GM12801 (cell line): Measurements from ENCODE around the gene ZBTB11.

Source experiments
- TF ChIP-seq, protein P1 (sequence below): IDR thresholded peaks from one replicate; pipeline ENCODE4 v1.5.1; 2011; ENCODE audit warnings: control low read depth; ENCODE audit not compliant: insufficient read length; ENCODE audit errors: extremely low read depth

Gene ZBTB11

DNA sequence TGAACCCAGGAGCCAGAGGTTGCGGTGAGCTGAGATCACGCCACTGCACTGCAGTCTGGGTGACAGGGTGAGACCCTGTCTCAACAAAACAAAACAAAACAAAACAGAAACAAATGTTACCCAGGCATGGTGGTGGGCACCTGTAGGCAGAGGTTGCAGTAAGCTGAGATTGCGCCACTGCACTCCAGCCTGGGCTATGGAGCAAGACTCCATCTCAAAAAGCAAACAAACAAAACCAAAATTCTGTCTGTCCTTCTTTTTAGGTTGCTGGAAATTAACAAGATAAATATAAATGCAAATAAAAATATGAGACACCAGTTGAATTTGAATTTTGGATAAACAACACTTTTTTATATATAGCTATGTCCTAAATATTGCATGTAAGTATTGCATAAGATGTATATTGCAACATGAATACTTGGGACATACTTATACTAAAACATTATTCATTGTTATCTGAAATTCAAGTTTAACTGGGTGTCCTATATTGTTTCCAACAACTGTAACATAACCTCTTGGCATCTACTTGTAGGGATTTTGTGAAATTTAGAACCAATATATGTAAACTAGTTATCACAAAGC, 42.8 kb upstream of the ZBTB11 start:
- TF ChIP-seq, protein P1, sequence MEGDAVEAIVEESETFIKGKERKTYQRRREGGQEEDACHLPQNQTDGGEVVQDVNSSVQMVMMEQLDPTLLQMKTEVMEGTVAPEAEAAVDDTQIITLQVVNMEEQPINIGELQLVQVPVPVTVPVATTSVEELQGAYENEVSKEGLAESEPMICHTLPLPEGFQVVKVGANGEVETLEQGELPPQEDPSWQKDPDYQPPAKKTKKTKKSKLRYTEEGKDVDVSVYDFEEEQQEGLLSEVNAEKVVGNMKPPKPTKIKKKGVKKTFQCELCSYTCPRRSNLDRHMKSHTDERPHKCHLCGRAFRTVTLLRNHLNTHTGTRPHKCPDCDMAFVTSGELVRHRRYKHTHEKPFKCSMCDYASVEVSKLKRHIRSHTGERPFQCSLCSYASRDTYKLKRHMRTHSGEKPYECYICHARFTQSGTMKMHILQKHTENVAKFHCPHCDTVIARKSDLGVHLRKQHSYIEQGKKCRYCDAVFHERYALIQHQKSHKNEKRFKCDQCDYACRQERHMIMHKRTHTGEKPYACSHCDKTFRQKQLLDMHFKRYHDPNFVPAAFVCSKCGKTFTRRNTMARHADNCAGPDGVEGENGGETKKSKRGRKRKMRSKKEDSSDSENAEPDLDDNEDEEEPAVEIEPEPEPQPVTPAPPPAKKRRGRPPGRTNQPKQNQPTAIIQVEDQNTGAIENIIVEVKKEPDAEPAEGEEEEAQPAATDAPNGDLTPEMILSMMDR = no peak

DNA sequence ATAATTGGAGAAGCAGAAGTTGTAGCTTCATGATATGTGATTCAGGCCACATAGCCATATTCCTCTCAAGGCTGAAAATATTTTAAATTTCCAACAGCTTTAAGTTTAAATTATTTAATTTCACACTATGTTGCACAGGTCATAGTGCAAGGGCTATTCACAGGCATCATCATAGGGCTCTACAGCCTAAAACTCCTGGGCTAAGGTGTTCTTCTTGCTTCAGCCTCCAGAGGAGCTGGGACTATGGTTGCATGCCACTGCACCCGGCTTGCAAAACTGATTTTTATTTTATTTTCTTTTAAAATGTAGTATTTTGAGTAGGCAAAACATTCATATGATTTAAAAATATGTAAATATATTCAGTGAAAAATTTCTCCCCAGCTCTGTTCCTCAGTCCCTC, 41.5 kb upstream of the ZBTB11 start:
- TF ChIP-seq, protein P1 = no peak

DNA sequence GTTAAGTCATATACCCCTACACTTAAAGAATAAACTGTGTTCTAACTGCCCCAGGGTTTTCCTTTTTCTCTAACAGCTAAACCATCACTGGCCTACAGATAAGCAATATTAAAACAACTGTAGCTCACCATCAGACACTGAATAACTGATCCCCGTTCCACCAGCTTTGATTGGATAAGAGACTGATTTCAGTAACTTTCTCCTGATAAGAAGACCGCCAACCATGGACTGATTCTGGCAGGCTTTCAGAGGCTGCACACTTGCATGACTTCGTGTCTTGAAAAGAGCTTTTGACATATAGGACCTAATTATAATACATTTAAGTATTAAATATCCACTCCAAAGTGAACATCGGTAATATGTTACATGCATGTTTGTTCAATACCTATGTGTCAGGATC, 32.2 kb upstream of the ZBTB11 start:
- TF ChIP-seq, protein P1 = no peak

DNA sequence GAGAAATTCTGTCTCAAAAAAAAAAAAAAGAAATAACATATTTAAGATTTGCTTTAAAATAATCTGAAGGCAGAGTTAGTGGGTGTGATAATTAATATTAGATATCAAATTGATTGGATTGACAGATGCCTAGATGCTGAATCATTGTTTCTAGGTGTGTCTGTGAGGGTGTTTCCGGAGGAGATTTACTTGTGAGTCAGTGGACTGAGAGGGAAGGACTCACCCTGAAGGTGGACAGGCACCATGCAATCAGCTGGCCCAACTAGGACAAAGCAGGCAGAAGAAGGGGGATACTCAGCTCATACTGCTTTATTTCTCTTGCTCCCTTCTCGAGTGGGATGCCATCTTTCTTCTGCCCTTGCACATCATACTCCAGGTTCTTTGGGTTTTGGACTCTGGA, 26.2 kb upstream of the ZBTB11 start:
- TF ChIP-seq, protein P1 = no peak

DNA sequence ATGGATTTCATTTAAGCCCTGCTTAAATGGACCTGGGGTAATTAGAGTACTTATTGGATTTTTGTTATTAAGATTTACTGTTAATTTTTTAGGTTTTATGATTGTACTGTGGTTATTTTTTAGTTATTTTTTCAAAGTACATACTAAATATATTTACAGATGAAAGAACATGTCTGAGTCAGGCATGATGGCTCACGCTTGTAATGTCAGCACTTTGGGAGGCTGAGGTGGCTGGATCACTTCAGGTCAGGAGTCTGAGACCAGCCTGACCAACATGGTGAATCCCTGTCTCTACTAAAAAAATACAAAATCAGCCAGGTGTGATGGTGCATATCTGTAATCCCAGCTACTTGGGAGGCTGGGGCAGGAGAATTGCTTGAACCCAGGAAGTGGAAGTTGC, 25.8 kb upstream of the ZBTB11 start:
- TF ChIP-seq, protein P1 = no peak

DNA sequence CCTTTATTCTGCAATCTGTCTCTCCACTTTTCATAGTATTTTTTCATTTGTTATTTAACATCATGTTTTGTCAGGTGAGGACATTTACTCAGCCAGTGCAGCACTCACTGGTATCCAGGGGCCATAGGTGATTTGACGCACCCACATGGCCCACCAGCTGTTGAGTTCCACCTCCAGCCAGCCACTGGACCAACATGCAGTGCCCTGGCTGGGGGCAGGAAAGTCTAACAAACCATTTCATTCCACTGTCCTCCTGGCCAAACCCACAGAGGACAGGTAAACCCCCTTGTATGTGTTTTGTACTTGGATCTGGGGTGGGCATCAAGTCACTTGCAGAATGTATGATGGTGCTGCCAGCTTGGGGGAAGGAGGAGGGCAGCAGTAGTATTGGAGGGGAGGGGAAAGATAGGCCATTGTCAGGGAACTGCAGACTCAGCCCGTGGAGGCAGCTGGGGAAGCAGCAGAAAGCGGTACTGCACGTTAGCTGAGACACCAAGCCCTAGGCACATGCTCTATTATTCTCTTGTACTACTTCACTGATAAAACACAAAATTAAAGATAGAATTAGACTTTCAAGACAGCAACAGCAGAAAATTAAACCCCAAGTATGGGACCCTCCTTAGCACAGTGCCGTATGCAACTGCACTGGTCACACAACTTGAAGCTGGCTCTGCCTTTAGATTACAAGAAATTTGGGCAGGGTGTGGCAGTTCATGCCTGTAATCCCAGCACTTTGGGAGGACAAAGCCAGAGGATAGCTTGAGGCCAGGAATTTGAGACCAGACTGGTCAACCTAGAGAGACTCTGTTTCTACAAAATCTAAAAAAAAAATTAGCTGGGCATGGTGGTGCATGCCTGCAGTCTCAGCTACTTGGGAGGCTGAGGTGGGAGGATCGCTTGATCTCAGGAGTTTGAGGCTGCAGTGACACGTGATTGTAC, 25.0 kb upstream of the ZBTB11 start:
- TF ChIP-seq, protein P1 = no peak

DNA sequence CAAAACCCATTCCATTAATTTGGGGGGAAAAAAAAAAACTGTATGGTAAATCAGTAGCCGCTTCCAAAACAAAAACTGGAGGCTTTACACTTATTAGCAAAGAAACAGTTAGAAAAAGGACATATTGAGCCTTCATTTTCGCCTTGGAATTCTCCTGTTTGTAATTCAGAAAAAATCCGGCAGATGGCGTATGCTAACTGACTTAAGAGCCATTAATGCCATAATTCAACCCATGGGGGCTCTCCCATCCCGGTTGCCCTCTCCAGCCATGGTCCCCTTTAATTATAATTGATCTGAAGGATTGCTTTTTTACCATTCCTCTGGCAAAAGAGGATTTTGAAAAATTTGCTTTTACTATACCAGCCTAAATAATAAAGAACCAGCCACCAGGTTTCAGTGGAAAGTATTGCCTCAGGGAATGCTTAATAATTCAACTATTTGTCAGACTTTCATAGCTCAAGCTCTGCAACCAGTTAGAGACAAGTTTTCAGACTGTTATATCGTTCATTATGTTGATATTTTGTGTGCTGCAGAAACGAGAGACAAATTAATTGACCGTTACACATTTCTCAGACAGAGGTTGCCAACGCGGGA, 18.9 kb upstream of the ZBTB11 start:
- TF ChIP-seq, protein P1 = no peak
